Panc1 (cell line): Measurements from ENCODE around the gene GRIP2. TPM values are rescaled to one million over a fixed set of nuclear protein-coding genes. Genes with fewer than 3 reads are reported as not detected.

Source experiments
- ATAC-seq: fragments of 200-7000 bp; cut with Tn5 transposase; 2 replicates; pipeline ENCODE4 v1.9.1; 2020; ENCODE audit warnings: mild to moderate bottlenecking, moderate library complexity
- BruUV-seq: library from RNA; stranded (reverse); fragments of 400-500 nt; replicated peaks from 2 replicates; lab custom pipeline; 2021; lab: Mats Ljungman, UMichigan
- CTCF ChIA-PET: fragments of 300-600 bp; sonication (Branson Sonifier 250); formaldehyde crosslinking; loops from one replicate; lab custom pipeline; 2022; ENCODE audit warnings: antibody characterized with exemption; lab: Charles Lee
- POLR2A ChIA-PET: fragments of 300-600 bp; sonication (Branson Sonifier 250); formaldehyde crosslinking; loops from one replicate; lab custom pipeline; 2022; ENCODE audit warnings: antibody characterized with exemption; lab: Charles Lee
- DNase-seq: peaks from one replicate; pipeline ENCODE4 v3.0.0-alpha.2; 2010; ENCODE audit warnings: low read depth, low spot score
- H3K27ac ChIP-seq: 2 replicates; pipeline ENCODE4 v1.5.1; 2011; ENCODE audit warnings: mild to moderate bottlenecking, low read length, inconsistent platforms
- H3K27me3 ChIP-seq: fragments of 200-500 bp; sonication (Bioruptor generic); 2 replicates; pipeline ENCODE4 v1.6.0; 2014; ENCODE audit warnings: low read length, inconsistent platforms; ENCODE audit not compliant: control insufficient read depth, insufficient read depth
- H3K36me3 ChIP-seq: fragments of 200-500 bp; sonication (Bioruptor generic); 2 replicates; pipeline ENCODE4 v1.5.1; 2014; ENCODE audit warnings: inconsistent platforms, mild to moderate bottlenecking, low read length, moderate library complexity; ENCODE audit not compliant: control insufficient read depth, insufficient read depth
- H3K4me1 ChIP-seq: 2 replicates; pipeline ENCODE4 v1.5.1; 2011; ENCODE audit warnings: inconsistent platforms, mild to moderate bottlenecking, low read length, moderate library complexity; ENCODE audit not compliant: control insufficient read depth, insufficient read depth
- H3K4me3 ChIP-seq, 2 experiments: 2 replicates each; pipeline ENCODE4 v1.5.1; 2011 to 2012; ENCODE audit warnings: low read depth in 2 of 2, low read length in 2 of 2, mild to moderate bottlenecking in 2 of 2, inconsistent platforms in 1 of 2, moderate library complexity in 1 of 2
- H3K9me3 ChIP-seq: fragments of 200-500 bp; sonication (Bioruptor generic); 2 replicates; pipeline ENCODE4 v1.5.1; 2014; ENCODE audit warnings: low read depth, mild to moderate bottlenecking, inconsistent platforms, low read length, moderate library complexity; ENCODE audit not compliant: control insufficient read depth, insufficient read depth
- CTCF ChIP-seq: fragments of 450-650 bp; IDR thresholded peaks from 2 replicates; pipeline ENCODE4 v1.5.1; 2017; ENCODE audit warnings: mild to moderate bottlenecking
- POLR2AphosphoS5 ChIP-seq: IDR thresholded peaks from 2 replicates; pipeline ENCODE4 v1.6.1; 2012; ENCODE audit warnings: mild to moderate bottlenecking, low read depth, low read length, moderate library complexity
- REST ChIP-seq, 2 experiments: IDR thresholded peaks; 2 replicates each; pipeline ENCODE4 v1.6.1; 2011 to 2012; ENCODE audit warnings: low read depth in 2 of 2, control low read depth in 1 of 2, low read length in 1 of 2, mild to moderate bottlenecking in 1 of 2, moderate library complexity in 1 of 2; ENCODE audit not compliant: insufficient read depth in 1 of 2
- SIN3A ChIP-seq: IDR thresholded peaks from 2 replicates; pipeline ENCODE4 v1.6.1; 2012; ENCODE audit warnings: low read depth, mild to moderate bottlenecking, low read length, moderate library complexity, borderline replicate concordance; ENCODE audit not compliant: insufficient read depth
- TCF7L2 ChIP-seq: IDR thresholded peaks from 2 replicates; pipeline ENCODE4 v1.6.1; 2011; ENCODE audit warnings: mild to moderate bottlenecking, low read depth, low read length, inconsistent platforms
- in situ Hi-C: cut with HindIII; loops from 2 replicates; pipeline ENCODE4 v1.10.0; 2016; ENCODE audit warnings: low sequenced_read_pairs, low pct_unique_long_range_greater_than_20kb
- intact Hi-C: fragments of 100-400 bp; cut with micrococcal nuclease; formaldehyde crosslinking; loops from one replicate; pipeline ENCODE4 v1.10.0; 2022; ENCODE audit not compliant: unreplicated experiment
- total RNA-seq: library from RNA; stranded (reverse); gene quantifications from one replicate; pipeline ENCODE4 v1.2.1, GENCODE V29; 2021; ENCODE audit not compliant: unreplicated experiment

The GRIP2 gene
- total RNA-seq, 1 experiment from 2014 or later = 6.5 TPM

- ATAC-seq (no peak), DNase-seq (no peak)
- peaks cover 55% of the 10 kb centered on the region for H3K4me1 ChIP-seq
- H3K36me3 ChIP-seq = no peaks in the 10 kb centered on the region
- H3K4me3 ChIP-seq = no peak overlapping the region
- intact Hi-C loops = no loop called here
- no peaks in the 10 kb centered on the region for H3K27me3 ChIP-seq
- TF ChIP-seq SIN3A = no peak
- TF ChIP-seq POLR2AphosphoS5 = no peak
- no peak for TF ChIP-seq TCF7L2
- TF ChIP-seq REST (IDR thresholded peaks at IDR 0.05; ENCODE audit: insufficient read depth in 1 of 2, low read depth in 2 of 2, low read length in 1 of 2) = no peak
- no peak for TF ChIP-seq CTCF
- in situ Hi-C loops = no loop called here
- no TSS peak for BruUV-seq
- CTCF ChIA-PET = interaction anchor here (0.6 to 1.6 kb wide), 4 partner anchors 126 to 258 kb away, joined by 3 to 6 read pairs (median 4); no protein-coding TSS in a partner anchor
- POLR2A ChIA-PET = no interaction called here
- H3K27ac ChIP-seq = peak overlapping the region; percentile 65
- H3K9me3 ChIP-seq = no peaks in the 10 kb centered on the region
Observed at GRCh38 chr3:14461006-14461747, 79.0 kb downstream of the GRIP2 start.

GRCh38 chr3:14460342-14461005, 79.7 kb downstream of the GRIP2 start:
- DNase-seq = no peak
- in situ Hi-C loops = no loop called here
- Histone ChIP-seq H3K27me3 (no peaks in the 10 kb centered on the region), H3K27ac (peak overlapping the region; percentile 65), H3K4me3 (no peak overlapping the region), H3K36me3 (no peaks in the 10 kb centered on the region), H3K9me3 (no peaks in the 10 kb centered on the region), H3K4me1 (peaks cover 59% of the 10 kb centered on the region)
- ChIA-PET CTCF (interaction anchor here (1.0 to 1.6 kb wide), 3 partner anchors 199 to 257 kb away, joined by 3 to 4 read pairs (median 4); no protein-coding TSS in a partner anchor), POLR2A (no interaction called here)
- intact Hi-C loops = no loop called here
- BruUV-seq = TSS peak; percentile 38
- peak; percentile 59; the same call in 1 of the 2 replicates for ATAC-seq
- no peak for TF ChIP-seq TCF7L2
- no peak for TF ChIP-seq POLR2AphosphoS5
- TF ChIP-seq SIN3A = no peak
- no peak for TF ChIP-seq CTCF
- no peak for TF ChIP-seq REST (IDR thresholded peaks at IDR 0.05; ENCODE audit: insufficient read depth in 1 of 2, low read depth in 2 of 2, low read length in 1 of 2)
